ENCODE measurements around the gene ERC2. TPM values are rescaled to one million over a fixed set of nuclear protein-coding genes. Genes with fewer than 3 reads are reported as not detected.
"Not testable (repeated sequence)": the region's sequence is repeated elsewhere in the genome, so short reads cannot be mapped to it uniquely, and the experiment has no call there.

Gene ERC2
- total RNA-seq, result 0.17 and 0.26 TPM in 2 replicates
- polyA plus RNA-seq, result 0.14 and 0.25 TPM in 2 replicates
- 0.13 TPM in 1 of 2 replicates, not detected in the other for polyA plus RNA-seq (2012)
- not detected in 2 replicates for polyA minus RNA-seq (ENCODE audit: low replicate concordance)

DNA sequence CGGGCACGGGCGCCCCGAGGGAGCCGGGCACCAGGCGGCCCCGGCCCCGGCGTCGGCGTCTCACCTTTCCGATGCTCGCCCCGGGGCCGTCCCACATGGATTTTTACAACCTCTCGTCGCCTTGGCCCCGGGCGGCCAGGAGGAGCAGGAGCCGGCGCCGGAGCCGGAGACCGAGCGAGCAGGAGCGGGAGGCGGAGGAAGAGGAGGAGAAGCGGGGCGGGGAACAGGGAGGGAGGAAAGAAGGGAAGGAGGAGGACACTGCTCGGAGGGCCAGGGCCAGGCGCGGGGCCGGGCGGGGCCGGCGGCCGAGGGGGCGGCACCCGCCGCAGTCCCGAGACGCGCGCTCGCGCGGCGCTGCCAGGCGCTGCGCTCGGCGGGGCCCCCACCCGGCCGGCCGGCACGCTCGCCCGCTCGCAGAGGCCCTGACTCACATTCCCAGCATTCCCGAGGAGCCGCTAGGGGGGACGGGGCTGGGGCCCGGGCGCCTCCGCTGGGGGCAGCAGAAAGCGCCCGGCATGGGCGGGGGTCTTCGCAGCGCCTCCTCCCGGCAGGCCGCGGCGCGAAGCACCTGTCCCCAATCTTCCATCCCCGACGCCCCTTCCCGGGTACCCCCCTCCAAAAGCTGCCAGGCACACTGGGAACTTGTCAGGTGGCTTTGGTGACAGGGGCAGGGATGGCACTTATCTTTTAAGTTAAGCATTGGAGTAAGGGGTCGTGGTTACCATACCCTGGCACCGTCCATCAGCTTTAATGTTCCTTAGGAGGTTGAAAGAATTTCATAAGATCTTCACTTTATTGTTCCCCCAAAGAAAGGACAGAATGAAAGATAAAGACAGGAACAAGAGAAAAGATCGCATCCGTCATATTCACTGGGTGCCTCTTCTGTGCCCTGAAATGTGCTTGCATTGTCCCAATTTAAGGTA lies at the start of gene ERC2:
TSS of gene ERC2 (minus strand) at position 284 of the 923 bp plus-strand sequence.
- H3K4me2 ChIP-seq (ENCODE audit: extremely low read depth, insufficient read depth, low read length), result peak within 1 kb of the TSS; percentile 54
- no peaks in the 10 kb centered on the region for H3K4me1 ChIP-seq (ENCODE audit: control insufficient read depth, extremely low read depth, insufficient read depth, low read length)
- H3K9ac ChIP-seq (ENCODE audit: insufficient read depth, low read length), result no peak within 1 kb of the TSS
- TF ChIP-seq, protein P1, sequence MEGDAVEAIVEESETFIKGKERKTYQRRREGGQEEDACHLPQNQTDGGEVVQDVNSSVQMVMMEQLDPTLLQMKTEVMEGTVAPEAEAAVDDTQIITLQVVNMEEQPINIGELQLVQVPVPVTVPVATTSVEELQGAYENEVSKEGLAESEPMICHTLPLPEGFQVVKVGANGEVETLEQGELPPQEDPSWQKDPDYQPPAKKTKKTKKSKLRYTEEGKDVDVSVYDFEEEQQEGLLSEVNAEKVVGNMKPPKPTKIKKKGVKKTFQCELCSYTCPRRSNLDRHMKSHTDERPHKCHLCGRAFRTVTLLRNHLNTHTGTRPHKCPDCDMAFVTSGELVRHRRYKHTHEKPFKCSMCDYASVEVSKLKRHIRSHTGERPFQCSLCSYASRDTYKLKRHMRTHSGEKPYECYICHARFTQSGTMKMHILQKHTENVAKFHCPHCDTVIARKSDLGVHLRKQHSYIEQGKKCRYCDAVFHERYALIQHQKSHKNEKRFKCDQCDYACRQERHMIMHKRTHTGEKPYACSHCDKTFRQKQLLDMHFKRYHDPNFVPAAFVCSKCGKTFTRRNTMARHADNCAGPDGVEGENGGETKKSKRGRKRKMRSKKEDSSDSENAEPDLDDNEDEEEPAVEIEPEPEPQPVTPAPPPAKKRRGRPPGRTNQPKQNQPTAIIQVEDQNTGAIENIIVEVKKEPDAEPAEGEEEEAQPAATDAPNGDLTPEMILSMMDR (conservative IDR thresholded peaks at IDR 0.05 in 1 of 2, IDR thresholded peaks at IDR 0.05 in 1 of 2; ENCODE audit: low read depth in 1 of 2, low read length in 2 of 2), result peak in 1 of 2 donors; percentile 5
- TF ChIP-seq EZH2 (IDR thresholded peaks at IDR 0.05; ENCODE audit: low read length, missing control alignments), result no peak
- H3K79me2 ChIP-seq (ENCODE audit: control insufficient read depth, insufficient read depth, low read length), result no peaks in the 10 kb centered on the region
- no peaks in the 10 kb centered on the region for H3K9me3 ChIP-seq (ENCODE audit: control insufficient read depth, insufficient read depth, low read depth, low read length)
- H2AFZ ChIP-seq (ENCODE audit: low read length), result no peak within 1 kb of the TSS
- no peaks in the 10 kb centered on the region for H3K36me3 ChIP-seq (ENCODE audit: control insufficient read depth, insufficient read depth, low read length)
- H3K27me3 ChIP-seq (ENCODE audit: control insufficient read depth, insufficient read depth, low read length), result peaks cover 8% of the 10 kb centered on the region
- H4K20me1 ChIP-seq (ENCODE audit: control insufficient read depth, extremely low read depth, insufficient read depth, low read length), result no peaks in the 10 kb centered on the region
- no peak within 1 kb of the TSS for H3K27ac ChIP-seq (ENCODE audit: insufficient read depth, low read length)
- DNase-seq (ENCODE audit: low read depth in 2 of 2), result peak; percentile 3 to 38
- H3K4me3 ChIP-seq (replicated peaks in 1 of 4; ENCODE audit: control extremely low read depth in 1 of 4, insufficient read depth in 1 of 4, low read depth in 3 of 4, low read length in 4 of 4), result peak within 1 kb of the TSS; percentile 26 to 55 (median 42)

DNA sequence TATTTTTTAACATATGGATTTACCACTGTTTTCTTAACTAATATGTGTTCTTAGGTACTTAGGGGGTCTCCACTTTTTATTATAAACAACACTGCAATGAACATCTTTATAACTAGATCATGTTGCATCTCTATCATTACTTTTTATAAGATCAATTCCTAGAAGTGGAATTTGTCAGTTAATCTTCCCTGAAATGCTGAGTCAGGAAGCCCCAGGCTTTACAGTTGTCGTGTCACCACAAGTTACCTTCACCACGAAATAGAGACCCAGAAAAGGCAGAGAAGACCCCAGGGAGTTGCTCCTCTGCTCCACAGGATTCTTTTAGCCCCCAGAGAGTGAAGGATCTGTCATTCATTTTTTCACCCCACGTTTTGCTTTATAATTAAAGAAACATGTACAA lies 34.5 kb upstream of the ERC2 start:
- Histone ChIP-seq H3K9ac (ENCODE audit: insufficient read depth, low read length) (no peak overlapping the region), H3K4me3 (replicated peaks in 1 of 4; ENCODE audit: control extremely low read depth in 1 of 4, insufficient read depth in 1 of 4, low read depth in 3 of 4, low read length in 4 of 4) (no peak overlapping the region), H4K20me1 (ENCODE audit: control insufficient read depth, extremely low read depth, insufficient read depth, low read length) (no peaks in the 10 kb centered on the region), H3K36me3 (ENCODE audit: control insufficient read depth, insufficient read depth, low read length) (no peaks in the 10 kb centered on the region), H3K27me3 (ENCODE audit: control insufficient read depth, insufficient read depth, low read length) (no peaks in the 10 kb centered on the region), H3K9me3 (ENCODE audit: control insufficient read depth, insufficient read depth, low read depth, low read length) (no peaks in the 10 kb centered on the region), H3K4me2 (ENCODE audit: extremely low read depth, insufficient read depth, low read length) (no peak overlapping the region), H3K4me1 (ENCODE audit: control insufficient read depth, extremely low read depth, insufficient read depth, low read length) (no peaks in the 10 kb centered on the region), H3K79me2 (ENCODE audit: control insufficient read depth, insufficient read depth, low read length) (no peaks in the 10 kb centered on the region), H3K27ac (ENCODE audit: insufficient read depth, low read length) (no peak overlapping the region), H2AFZ (ENCODE audit: low read length) (no peak overlapping the region)
- DNase-seq (ENCODE audit: low read depth in 2 of 2), result no peak
- TF ChIP-seq EZH2 (IDR thresholded peaks at IDR 0.05; ENCODE audit: low read length, missing control alignments), result no peak
- TF ChIP-seq, protein P1 (conservative IDR thresholded peaks at IDR 0.05 in 1 of 2, IDR thresholded peaks at IDR 0.05 in 1 of 2; ENCODE audit: low read depth in 1 of 2, low read length in 2 of 2), result no peak

DNA sequence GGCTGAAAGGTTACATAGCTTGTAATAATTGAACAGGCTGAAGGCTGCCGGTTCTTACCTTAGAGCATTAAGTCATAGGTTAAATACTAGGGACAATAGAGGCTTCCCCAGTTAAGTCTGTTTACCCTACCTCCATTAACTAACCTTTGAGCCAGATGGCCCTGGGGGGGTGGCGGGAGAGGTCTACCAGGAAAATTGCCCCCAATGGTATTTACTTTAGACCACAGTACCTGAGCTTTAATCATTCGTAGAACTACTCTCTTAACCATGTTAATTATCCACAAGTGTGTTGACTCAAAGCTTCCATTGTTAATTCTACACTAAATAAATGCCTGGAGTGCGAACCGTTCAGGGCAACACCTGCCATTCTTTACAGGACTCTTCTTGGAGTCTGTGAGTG lies 28.1 kb upstream of the ERC2 start:
- H3K36me3 ChIP-seq (ENCODE audit: control insufficient read depth, insufficient read depth, low read length); H3K79me2 ChIP-seq (ENCODE audit: control insufficient read depth, insufficient read depth, low read length); H3K4me3 ChIP-seq (replicated peaks in 1 of 4; ENCODE audit: control extremely low read depth in 1 of 4, insufficient read depth in 1 of 4, low read depth in 3 of 4, low read length in 4 of 4); H3K4me1 ChIP-seq (ENCODE audit: control insufficient read depth, extremely low read depth, insufficient read depth, low read length); H3K27me3 ChIP-seq (ENCODE audit: control insufficient read depth, insufficient read depth, low read length); DNase-seq (ENCODE audit: low read depth in 2 of 2); H3K27ac ChIP-seq (ENCODE audit: insufficient read depth, low read length); H3K9ac ChIP-seq (ENCODE audit: insufficient read depth, low read length); H2AFZ ChIP-seq (ENCODE audit: low read length); H3K4me2 ChIP-seq (ENCODE audit: extremely low read depth, insufficient read depth, low read length); H4K20me1 ChIP-seq (ENCODE audit: control insufficient read depth, extremely low read depth, insufficient read depth, low read length); H3K9me3 ChIP-seq (ENCODE audit: control insufficient read depth, insufficient read depth, low read depth, low read length): not testable (repeated sequence)

Measured in fibroblast of lung (primary cell).